22Rv1 (cell line): Measurements from ENCODE around the gene CTNND2.

ENCODE experiments used
- H3K27ac ChIP-seq: fragments of 450-650 bp; 2 replicates; pipeline ENCODE4 v1.5.1; 2017
- CTCF ChIP-seq: fragments of 450-650 bp; IDR thresholded peaks from 2 replicates; pipeline ENCODE4 v1.5.1; 2017; ENCODE audit warnings: mild to moderate bottlenecking
- ZFX ChIP-seq: fragments of 450-650 bp; IDR thresholded peaks from 2 replicates; pipeline ENCODE4 v1.6.1; 2017; ENCODE audit warnings: antibody characterized with exemption, borderline replicate concordance

The CTNND2 gene

GRCh38 chr5:11520241-11520930 is 383.9 kb downstream of the CTNND2 start:
- H3K27ac ChIP-seq: no peak overlapping the region
- no peak for TF ChIP-seq ZFX
- TF ChIP-seq CTCF: no peak

DNA sequence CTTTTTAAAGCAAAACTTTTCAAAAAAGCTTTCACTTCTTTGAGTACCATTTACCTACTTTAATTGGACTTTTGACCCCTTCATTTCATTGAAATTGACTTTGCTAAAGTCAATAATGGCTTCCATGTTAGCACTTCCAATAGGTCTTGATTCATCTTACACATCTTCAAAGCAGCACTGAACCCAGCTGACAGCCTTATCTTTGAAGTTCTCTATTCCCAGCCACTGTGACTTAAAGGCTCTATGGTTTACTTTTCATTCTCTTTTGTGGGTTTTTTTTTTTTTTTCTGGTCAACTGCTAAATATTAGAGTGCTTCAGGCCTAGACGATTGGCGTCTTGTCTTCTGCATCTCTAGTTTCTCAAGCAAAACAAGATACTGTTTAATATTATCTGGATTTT is 385.0 kb downstream of the CTNND2 start:
- no peak overlapping the region for H3K27ac ChIP-seq
- TF ChIP-seq CTCF (no peak), ZFX (no peak)

DNA sequence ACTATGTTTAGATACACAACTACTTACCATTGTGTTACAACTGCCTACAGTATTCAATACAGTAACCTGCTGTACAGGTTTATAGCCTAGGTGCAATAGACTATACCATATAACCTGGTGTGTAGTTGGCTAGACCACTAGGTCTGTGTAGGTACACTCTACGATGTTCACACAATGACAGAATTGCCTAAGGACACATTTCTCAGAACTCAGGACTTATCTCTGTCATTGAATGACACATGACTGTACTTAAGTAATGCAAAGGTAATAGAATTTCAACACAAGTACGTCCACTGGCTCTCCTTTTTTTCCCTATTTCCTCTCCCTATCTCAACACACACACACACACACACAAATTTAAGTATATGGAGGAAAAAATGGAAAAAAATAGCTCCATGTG is 385.6 kb downstream of the CTNND2 start:
- TF ChIP-seq CTCF (no peak), ZFX (no peak)
- H3K27ac ChIP-seq: no peak overlapping the region

DNA sequence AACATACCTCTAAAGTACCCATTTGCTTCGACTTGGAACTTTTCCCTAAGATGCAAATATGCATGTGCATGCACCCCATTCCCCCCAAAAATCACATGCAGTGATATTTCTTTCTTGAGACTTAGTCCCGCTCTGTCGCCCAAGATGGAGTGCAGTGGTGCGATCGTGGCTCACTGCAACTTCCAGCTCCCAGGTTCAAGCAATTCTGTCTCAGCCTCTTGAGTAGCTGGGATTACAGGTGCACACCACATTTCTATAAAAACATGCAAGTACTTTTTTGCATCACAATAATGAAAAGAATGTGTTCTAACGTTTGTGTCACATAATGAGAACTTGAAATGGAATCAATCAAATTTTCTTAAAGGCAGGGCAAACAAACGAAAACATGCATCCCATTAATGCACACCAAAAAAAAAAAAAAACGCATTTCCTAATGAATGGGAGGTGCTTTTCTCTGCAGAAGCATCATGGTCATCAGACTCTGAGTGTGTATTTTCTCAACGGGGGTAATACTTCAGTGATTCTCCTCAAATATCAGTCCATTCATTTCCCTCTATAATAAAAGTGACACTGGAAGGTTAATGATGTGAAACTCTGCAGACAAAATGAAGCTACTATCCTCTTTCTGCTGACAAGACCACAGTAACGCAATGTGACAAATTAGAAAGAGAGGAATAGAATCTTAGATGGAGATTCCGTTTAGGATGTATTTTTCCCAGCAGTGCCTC is 389.4 kb downstream of the CTNND2 start:
- no peak overlapping the region for H3K27ac ChIP-seq
- no peak for TF ChIP-seq CTCF
- TF ChIP-seq ZFX: no peak

DNA sequence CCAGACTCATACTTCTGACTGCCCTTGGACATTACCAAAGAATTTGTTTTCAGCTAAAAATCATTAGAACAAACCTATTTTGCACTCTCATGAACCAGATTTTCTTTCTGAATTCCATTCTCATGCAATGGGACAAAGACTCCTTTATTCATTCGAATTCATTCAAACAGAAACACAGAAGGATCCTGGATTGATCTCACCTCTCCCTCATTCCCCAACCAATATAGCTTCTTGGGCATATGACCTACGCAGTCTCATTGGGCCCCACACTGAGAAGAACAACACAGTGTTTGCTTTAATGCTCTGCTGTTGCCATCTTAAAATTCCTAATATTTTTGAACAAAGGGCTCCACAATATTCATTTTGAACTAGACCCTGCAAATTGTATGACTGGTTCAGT is 392.4 kb downstream of the CTNND2 start:
- no peak overlapping the region for H3K27ac ChIP-seq
- no peak for TF ChIP-seq ZFX

DNA sequence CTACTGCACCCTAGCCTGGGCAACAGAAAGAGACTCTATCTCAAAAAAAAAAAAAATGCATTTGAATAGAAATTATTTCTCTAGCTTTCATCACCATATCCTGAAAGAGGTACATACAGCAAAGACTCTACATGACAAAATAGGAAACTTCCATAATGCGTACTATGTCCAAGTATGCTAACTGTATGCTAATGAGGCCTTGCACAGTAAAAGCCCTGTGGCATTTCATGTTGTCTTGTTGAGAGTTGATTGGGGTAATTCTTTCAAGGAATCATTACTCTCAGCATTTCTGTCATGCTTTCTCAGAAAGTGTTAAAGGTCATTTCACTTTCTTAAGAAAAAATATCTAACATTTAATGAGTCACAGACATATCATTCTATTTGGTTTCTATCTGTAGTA is 393.4 kb downstream of the CTNND2 start:
- no peak overlapping the region for H3K27ac ChIP-seq
- no peak for TF ChIP-seq CTCF
- no peak for TF ChIP-seq ZFX

DNA sequence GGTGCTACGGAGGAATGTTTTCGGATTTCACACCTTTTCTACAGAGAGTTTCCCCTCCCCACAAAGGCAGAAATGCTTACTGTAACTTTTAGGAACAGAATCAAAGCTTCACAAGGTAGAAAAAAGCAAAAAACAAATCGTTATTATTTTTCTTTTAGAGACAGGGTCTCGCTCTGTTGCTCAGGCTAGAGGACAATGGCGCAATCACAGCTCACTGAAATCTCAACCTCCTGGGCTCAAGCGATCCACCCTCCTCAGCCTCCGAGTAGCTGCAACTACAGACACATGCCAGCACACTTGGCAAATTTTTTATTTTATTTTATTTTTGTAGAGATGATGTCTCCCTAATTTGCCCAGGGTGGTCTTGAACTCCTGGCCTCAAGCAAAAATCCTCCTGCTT is 394.5 kb downstream of the CTNND2 start:
- no peak for TF ChIP-seq ZFX
- TF ChIP-seq CTCF: no peak
- H3K27ac ChIP-seq: no peak overlapping the region
